GM21526 (cell line): ENCODE measurements around the gene PKHD1.

Source experiments
- ATAC-seq: cut with Tn5 transposase; IDR thresholded peaks from one replicate; pipeline ENCODE4 v1.9.1; 2021; ENCODE audit warnings: moderate library complexity; ENCODE audit not compliant: unreplicated experiment, low FRiP score

Gene PKHD1

DNA sequence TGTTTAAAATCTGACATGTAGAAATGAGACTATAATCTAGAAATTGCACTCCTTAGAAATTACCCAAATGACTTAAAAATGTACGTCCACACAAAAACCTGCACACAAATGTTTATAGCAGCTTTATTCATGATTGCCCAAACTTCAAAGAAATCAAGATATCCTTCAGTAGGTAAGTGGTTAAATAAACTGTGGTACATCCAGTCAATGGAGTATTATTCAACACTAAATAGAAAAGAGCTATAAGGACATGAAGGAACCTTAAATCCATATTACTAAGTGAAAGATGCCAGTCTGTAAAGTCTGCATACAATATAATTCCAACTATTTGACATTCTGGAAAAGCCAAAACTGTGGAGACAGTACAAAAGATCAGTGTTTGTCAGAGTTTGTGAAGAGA, 513.4 kb downstream of the PKHD1 start:
- no peak for ATAC-seq

DNA sequence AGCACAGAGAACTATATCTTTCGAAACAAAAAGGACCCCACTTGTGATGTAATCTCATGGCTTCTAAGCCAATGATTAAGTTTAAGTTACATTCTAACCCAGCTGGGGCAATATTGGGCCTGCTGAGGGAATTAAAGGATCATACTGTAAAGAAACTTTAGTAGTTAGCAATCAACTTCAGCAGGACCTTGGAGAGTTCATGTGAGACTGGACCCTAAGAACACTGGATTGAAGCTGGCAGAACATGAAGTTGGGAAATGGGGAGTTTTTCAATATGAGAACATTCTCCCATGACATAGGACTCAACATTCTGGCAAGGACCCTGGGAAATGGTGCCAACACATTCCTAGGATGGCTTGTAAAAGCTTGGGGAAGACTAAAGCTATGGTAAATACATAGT, 516.2 kb downstream of the PKHD1 start:
- ATAC-seq, result no peak

DNA sequence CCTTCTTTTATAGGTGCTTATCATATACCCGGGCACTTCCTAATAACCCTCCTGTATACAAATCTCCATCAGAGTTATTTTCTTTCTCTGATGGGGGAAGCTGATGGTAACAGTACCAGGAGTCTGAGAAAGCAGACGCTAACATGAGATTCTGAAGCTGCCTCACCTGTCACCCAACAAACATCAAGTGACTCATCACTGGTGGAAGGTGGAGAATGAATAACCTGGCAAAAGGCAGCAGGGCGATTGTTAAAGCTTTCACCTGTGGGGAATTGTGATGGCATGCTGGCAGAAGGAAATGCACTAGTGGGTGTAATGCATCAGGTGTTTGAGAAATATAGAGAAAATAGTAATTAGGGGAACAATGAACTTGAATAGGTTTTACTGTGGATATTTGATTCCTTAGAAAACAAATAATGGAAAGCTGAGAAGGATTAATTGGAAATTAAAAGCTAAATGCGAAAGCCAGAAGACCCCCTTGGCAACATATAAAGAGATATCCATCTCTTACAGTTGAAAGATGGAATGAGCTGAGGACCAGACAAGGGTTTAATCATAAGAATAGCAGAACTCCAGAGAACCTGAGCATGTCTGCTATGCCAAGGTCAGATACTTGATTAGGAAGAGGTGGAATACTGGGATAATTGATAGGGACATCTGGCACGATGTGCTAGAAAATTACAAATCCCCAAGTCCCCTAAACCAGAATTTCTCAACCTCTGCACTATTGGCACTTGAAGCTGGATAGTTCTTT, 517.1 kb downstream of the PKHD1 start:
- ATAC-seq, result no peak

- ATAC-seq, result no peak
These were observed 517.8 kb downstream of the PKHD1 start for GRCh38 chr6:51569594-51569993.

- ATAC-seq, result no peak
These were observed 518.6 kb downstream of the PKHD1 start for GRCh38 chr6:51568771-51569170.

GRCh38 chr6:51565472-51565871, 521.9 kb downstream of the PKHD1 start:
- ATAC-seq, result no peak
